GM12801 (cell line): ENCODE measurements around the gene SPTBN2.

Source experiments
- CTCF ChIP-seq: IDR thresholded peaks from one replicate; pipeline ENCODE4 v1.5.1; 2011; ENCODE audit warnings: control low read depth; ENCODE audit not compliant: insufficient read length; ENCODE audit errors: extremely low read depth

SPTBN2 gene

GRCh38 chr11:66728693-66729385, at the start of gene SPTBN2:
Gene SPTBN2 (minus strand): TSS chr11:66729216. CDS start chr11:66721240, 7,976 bp downstream.
- TF ChIP-seq CTCF: no peak

GRCh38 chr11:66768818-66769217, 39.8 kb upstream of the SPTBN2 start:
- no peak for TF ChIP-seq CTCF

GRCh38 chr11:66768088-66768521, 39.1 kb upstream of the SPTBN2 start:
- TF ChIP-seq CTCF: no peak

- no peak for TF ChIP-seq CTCF
Observed at GRCh38 chr11:66767666-66768065, 38.6 kb upstream of the SPTBN2 start.

GRCh38 chr11:66766681-66767080, 37.7 kb upstream of the SPTBN2 start:
- no peak for TF ChIP-seq CTCF

GRCh38 chr11:66762088-66762487, 33.1 kb upstream of the SPTBN2 start:
- TF ChIP-seq CTCF: no peak

- no peak for TF ChIP-seq CTCF
Observed at GRCh38 chr11:66752148-66752547, 23.1 kb upstream of the SPTBN2 start.
